Progenitor cell of endocrine pancreas (in vitro differentiated cells): ENCODE results near the gene HK1. TPM values are rescaled to one million over a fixed set of nuclear protein-coding genes. Genes with fewer than 3 reads are reported as not detected.

ENCODE experiments used
- DNase-seq: peaks from one replicate; pipeline ENCODE4 v3.0.0; 2021; ENCODE audit warnings: low spot score; ENCODE audit not compliant: unreplicated experiment
- H3K27ac Mint-ChIP-seq: 2 replicates; pipeline ENCODE4 v1.8.0; 2021; ENCODE audit warnings: mild to moderate bottlenecking, moderate library complexity, mixed read lengths
- H3K27me3 Mint-ChIP-seq: 2 replicates; pipeline ENCODE4 v1.8.0; 2021; ENCODE audit warnings: mixed read lengths
- H3K36me3 Mint-ChIP-seq: 2 replicates; pipeline ENCODE4 v1.8.0; 2022; ENCODE audit warnings: mixed read lengths; ENCODE audit not compliant: insufficient read depth
- H3K4me1 Mint-ChIP-seq: 2 replicates; pipeline ENCODE4 v1.8.0; 2021; ENCODE audit warnings: low read depth, mixed read lengths
- H3K4me3 Mint-ChIP-seq: 2 replicates; pipeline ENCODE4 v1.8.0; 2021; ENCODE audit warnings: low read depth, mild to moderate bottlenecking, moderate library complexity, mixed read lengths
- H3K9me3 Mint-ChIP-seq: 2 replicates; pipeline ENCODE4 v1.8.0; 2021; ENCODE audit warnings: low read depth, mixed read lengths
- total RNA-seq: library from RNA; stranded (reverse); gene quantifications from 2 replicates; pipeline ENCODE4 v1.2.1, GENCODE V29; 2021
- TF ChIP-seq, protein P1 (sequence below): fragments of 200-600 bp; sonication (generic); IDR thresholded peaks from one replicate; pipeline ENCODE4 v1.5.0; 2021; ENCODE audit warnings: antibody characterized with exemption, mild to moderate bottlenecking; ENCODE audit not compliant: unreplicated experiment

HK1 gene
- total RNA-seq, 1 donor from 2014 or later, result 32.5 TPM

DNA sequence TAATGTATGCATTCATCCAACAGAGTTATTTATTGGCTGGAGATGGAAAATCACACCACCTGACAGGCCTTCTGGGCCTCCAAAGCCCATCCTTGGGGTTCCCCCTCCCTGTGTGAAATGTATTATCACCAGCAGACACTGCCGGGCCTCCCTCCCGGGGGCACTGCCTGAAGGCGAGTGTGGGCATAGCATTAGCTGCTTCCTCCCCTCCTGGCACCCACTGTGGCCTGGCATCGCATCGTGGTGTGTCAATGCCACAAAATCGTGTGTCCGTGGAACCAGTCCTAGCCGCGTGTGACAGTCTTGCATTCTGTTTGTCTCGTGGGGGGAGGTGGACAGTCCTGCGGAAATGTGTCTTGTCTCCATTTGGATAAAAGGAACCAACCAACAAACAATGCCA, 123.1 kb downstream of the HK1 start:
- no peaks in the 10 kb centered on the region for H3K4me1 Mint-ChIP-seq
- H3K36me3 Mint-ChIP-seq, result peaks cover 7% of the 10 kb centered on the region
- no peak for DNase-seq
- H3K4me3 Mint-ChIP-seq, result no peak overlapping the region
- H3K27me3 Mint-ChIP-seq, result peaks cover under 1% of the 10 kb centered on the region
- H3K27ac Mint-ChIP-seq, result no peak overlapping the region
- no peaks in the 10 kb centered on the region for H3K9me3 Mint-ChIP-seq
- TF ChIP-seq, protein P1, sequence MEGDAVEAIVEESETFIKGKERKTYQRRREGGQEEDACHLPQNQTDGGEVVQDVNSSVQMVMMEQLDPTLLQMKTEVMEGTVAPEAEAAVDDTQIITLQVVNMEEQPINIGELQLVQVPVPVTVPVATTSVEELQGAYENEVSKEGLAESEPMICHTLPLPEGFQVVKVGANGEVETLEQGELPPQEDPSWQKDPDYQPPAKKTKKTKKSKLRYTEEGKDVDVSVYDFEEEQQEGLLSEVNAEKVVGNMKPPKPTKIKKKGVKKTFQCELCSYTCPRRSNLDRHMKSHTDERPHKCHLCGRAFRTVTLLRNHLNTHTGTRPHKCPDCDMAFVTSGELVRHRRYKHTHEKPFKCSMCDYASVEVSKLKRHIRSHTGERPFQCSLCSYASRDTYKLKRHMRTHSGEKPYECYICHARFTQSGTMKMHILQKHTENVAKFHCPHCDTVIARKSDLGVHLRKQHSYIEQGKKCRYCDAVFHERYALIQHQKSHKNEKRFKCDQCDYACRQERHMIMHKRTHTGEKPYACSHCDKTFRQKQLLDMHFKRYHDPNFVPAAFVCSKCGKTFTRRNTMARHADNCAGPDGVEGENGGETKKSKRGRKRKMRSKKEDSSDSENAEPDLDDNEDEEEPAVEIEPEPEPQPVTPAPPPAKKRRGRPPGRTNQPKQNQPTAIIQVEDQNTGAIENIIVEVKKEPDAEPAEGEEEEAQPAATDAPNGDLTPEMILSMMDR, result no peak

DNA sequence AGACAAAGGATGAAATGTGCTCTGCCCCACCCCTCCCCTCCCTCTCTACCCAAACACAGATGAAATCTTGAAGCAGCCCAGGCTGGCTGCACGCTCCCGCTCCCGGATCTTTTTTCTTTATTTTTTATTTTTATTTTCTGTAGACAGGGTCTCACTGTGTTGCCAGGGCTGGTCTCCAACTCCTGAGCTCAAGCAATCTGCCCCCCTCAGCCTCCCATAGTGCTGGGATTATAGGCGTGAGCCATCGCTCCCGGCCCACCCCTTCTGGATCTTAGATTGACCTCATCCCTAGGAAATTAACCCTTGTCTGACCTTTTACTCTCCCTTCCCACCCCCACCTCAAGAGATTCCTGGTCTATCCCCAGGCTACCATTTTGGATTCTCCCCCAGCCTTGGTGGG, 124.1 kb downstream of the HK1 start:
- TF ChIP-seq, protein P1, result no peak
- DNase-seq, result no peak
- peaks cover 4% of the 10 kb centered on the region for H3K27me3 Mint-ChIP-seq
- H3K9me3 Mint-ChIP-seq, result no peaks in the 10 kb centered on the region
- peaks cover 2% of the 10 kb centered on the region for H3K4me1 Mint-ChIP-seq
- no peak overlapping the region for H3K4me3 Mint-ChIP-seq
- no peak overlapping the region for H3K27ac Mint-ChIP-seq
- H3K36me3 Mint-ChIP-seq, result peaks cover 7% of the 10 kb centered on the region

GRCh38 chr10:69403066-69403465, 124.8 kb downstream of the HK1 start:
- Mint-ChIP-seq H3K36me3 (peaks cover 7% of the 10 kb centered on the region), H3K27ac (no peak overlapping the region), H3K4me1 (peaks cover 2% of the 10 kb centered on the region), H3K27me3 (peaks cover 9% of the 10 kb centered on the region), H3K4me3 (no peak overlapping the region), H3K9me3 (no peaks in the 10 kb centered on the region)
- DNase-seq, result no peak
- TF ChIP-seq, protein P1, result no peak

- peaks cover 12% of the 10 kb centered on the region for H3K27me3 Mint-ChIP-seq
- no peaks in the 10 kb centered on the region for H3K9me3 Mint-ChIP-seq
- H3K4me3 Mint-ChIP-seq, result no peak overlapping the region
- DNase-seq, result no peak
- TF ChIP-seq, protein P1, result no peak
- H3K27ac Mint-ChIP-seq, result no peak overlapping the region
- H3K4me1 Mint-ChIP-seq, result peaks cover 2% of the 10 kb centered on the region
- H3K36me3 Mint-ChIP-seq, result peaks cover 7% of the 10 kb centered on the region
Measured at GRCh38 chr10:69403519-69403918, 125.2 kb downstream of the HK1 start.

DNA sequence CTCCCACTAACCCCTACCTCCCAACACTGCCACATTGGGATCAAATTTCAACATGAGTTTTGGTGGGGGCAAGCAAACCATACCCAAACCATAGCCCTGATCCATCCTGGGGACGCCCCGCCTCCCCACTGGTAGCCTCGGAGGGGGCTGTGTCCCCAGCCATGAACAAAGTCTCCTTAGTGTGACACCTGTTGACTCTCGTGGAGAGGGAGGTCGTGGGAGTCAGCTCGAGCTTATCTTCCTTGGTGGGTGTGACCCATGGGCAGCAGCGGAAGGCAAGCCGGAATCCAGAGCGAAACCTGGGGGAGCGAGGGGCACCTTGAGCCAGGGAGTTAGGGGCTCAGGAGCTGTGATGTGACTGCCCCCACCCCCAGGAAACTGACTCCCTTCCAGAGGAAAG, 126.5 kb downstream of the HK1 start:
- Mint-ChIP-seq H3K36me3 (peaks cover 7% of the 10 kb centered on the region), H3K27ac (no peak overlapping the region), H3K4me3 (no peak overlapping the region), H3K9me3 (no peaks in the 10 kb centered on the region), H3K4me1 (peaks cover 2% of the 10 kb centered on the region), H3K27me3 (peaks cover 12% of the 10 kb centered on the region)
- TF ChIP-seq, protein P1, result no peak
- no peak for DNase-seq
